ENCODE data around the gene ITIH5.

Gene ITIH5

GRCh38 chr10:7625009-7625408 is 41.8 kb downstream of the ITIH5 start:
- DNase-seq = no peak

- DNase-seq = no peak
Measured at GRCh38 chr10:7622969-7623368, 43.8 kb downstream of the ITIH5 start.

- no peak for DNase-seq
Measured at GRCh38 chr10:7618461-7618860, 48.3 kb downstream of the ITIH5 start.

- no peak for DNase-seq
Measured at GRCh38 chr10:7611909-7612308, 54.9 kb downstream of the ITIH5 start.

- DNase-seq = no peak
Measured at GRCh38 chr10:7610651-7611389, 55.9 kb downstream of the ITIH5 start.

- DNase-seq = no peak
Measured at GRCh38 chr10:7610026-7610425, 56.7 kb downstream of the ITIH5 start.

- DNase-seq = no peak
Measured at GRCh38 chr10:7609556-7609955, 57.2 kb downstream of the ITIH5 start.

- DNase-seq = no peak
Measured at GRCh38 chr10:7608001-7608400, 58.8 kb downstream of the ITIH5 start.

- no peak for DNase-seq
Measured at GRCh38 chr10:7606951-7607404, 59.8 kb downstream of the ITIH5 start.

GRCh38 chr10:7605565-7606295 is 61.0 kb downstream of the ITIH5 start:
- no peak for DNase-seq

GRCh38 chr10:7601023-7601656 is 65.6 kb downstream of the ITIH5 start:
- no peak for DNase-seq

GRCh38 chr10:7598771-7599170 is 68.0 kb downstream of the ITIH5 start:
- DNase-seq = no peak

GRCh38 chr10:7596356-7596755 is 70.4 kb downstream of the ITIH5 start:
- no peak for DNase-seq

- DNase-seq = no peak
Measured at GRCh38 chr10:7593905-7594304, 72.9 kb downstream of the ITIH5 start.

GRCh38 chr10:7593063-7593462 is 73.7 kb downstream of the ITIH5 start:
- no peak for DNase-seq

GRCh38 chr10:7592627-7593026 is 74.1 kb downstream of the ITIH5 start:
- no peak for DNase-seq

GRCh38 chr10:7590271-7590670 is 76.5 kb downstream of the ITIH5 start:
- no peak for DNase-seq

- no peak for DNase-seq
Measured at GRCh38 chr10:7589748-7590147, 77.0 kb downstream of the ITIH5 start.

- DNase-seq = no peak
Measured at GRCh38 chr10:7587865-7588188, 78.9 kb downstream of the ITIH5 start.

GRCh38 chr10:7587168-7587864 is 79.5 kb downstream of the ITIH5 start:
- DNase-seq = no peak

GRCh38 chr10:7585228-7585627 is 81.5 kb downstream of the ITIH5 start:
- no peak for DNase-seq

GRCh38 chr10:7583626-7584025 is 83.1 kb downstream of the ITIH5 start:
- DNase-seq = no peak

- DNase-seq = no peak
Measured at GRCh38 chr10:7580520-7580919, 86.2 kb downstream of the ITIH5 start.

GRCh38 chr10:7579681-7580080 is 87.1 kb downstream of the ITIH5 start:
- no peak for DNase-seq

Measured in stimulated activated naive CD4-positive, alpha-beta T cell treated with Interleukin-2 at 50 U/mL for 16 hours (primary cell).